GM19193 (cell line): ENCODE data around the gene ADGRD2.

Experiments
- POLR2A ChIP-seq: IDR thresholded peaks from 4 replicates; pipeline ENCODE4 v1.6.1; 2011; ENCODE audit not compliant: insufficient read depth, insufficient read length; ENCODE audit errors: extremely low read depth

ADGRD2 gene

GRCh38 chr9:124517600-124517999 is 67.3 kb downstream of the ADGRD2 start:
- TF ChIP-seq POLR2A: no peak

- TF ChIP-seq POLR2A: no peak
Observed at GRCh38 chr9:124518116-124518515, 67.9 kb downstream of the ADGRD2 start.

DNA sequence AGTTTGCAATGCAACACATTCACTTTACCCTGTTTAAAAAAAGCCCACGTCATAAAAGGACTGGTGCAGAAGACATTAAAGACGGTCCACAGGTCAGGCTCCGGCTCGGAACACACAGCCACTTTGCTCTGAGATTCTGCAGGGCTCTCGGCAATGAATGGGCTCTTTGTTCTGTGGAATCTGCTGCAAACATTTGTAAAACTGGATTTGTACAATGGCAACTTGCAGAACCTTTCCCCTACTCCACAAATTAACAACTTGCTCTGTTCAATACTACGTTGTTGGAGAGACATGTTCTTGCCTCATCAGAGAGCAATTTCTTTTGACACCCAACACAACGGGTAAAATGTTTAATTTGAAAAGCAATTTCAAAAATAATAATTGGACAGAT is 70.0 kb downstream of the ADGRD2 start:
- no peak for TF ChIP-seq POLR2A

- no peak for TF ChIP-seq POLR2A
Observed at GRCh38 chr9:124521142-124521541, 70.9 kb downstream of the ADGRD2 start.

GRCh38 chr9:124522121-124523098 is 72.2 kb downstream of the ADGRD2 start:
- no peak for TF ChIP-seq POLR2A

DNA sequence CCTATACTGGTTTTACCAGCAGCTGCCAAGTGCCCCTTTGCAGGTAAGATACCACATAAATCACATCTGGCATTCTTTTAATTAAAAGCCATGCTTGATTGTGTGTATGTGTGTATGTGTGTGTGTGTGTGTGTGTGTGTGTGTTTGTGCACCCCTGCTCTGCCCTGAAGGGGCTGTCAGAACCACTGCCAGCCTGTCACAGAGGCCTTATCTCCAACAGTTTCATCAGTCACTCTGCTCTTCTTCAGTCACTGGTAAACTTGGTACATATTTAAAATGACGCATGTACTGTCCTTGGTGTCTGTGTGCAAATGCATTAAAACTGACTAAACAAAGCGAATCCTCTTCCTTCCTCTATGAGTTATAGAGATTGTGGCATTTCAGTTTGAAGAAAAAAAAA is 75.9 kb downstream of the ADGRD2 start:
- no peak for TF ChIP-seq POLR2A

DNA sequence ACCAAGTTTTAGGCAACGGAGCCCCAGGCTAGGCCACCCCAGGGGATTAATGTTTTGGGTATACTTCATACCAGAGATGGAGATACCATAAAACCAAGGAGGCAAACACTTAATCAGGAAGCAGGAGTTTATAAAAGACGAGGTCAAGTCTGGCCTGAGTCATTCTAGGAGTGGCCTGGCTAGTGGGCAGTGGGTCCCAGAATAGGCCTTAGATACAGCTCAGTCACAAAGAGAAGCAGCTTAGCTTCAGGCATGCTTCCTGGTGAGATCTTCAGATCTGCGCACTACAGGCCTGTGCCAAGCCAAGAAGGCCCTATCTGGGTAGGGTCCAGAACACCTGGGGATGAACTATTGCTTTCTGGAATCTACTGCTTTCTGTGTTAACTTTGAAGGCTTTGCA is 77.5 kb downstream of the ADGRD2 start:
- TF ChIP-seq POLR2A: no peak
